Thoracic aorta (tissue), 2 donors: Measurements from ENCODE around the gene EEF1G. TPM values are rescaled to one million over a fixed set of nuclear protein-coding genes. Genes with fewer than 3 reads are reported as not detected.

ENCODE experiments used
- ATAC-seq: fragments of 150-250 bp; one replicate; pipeline ENCODE4 v1.8.0; 2017; ENCODE audit warnings: low read depth; ENCODE audit not compliant: insufficient number of reproducible peaks, low FRiP score
- DNase-seq: peaks from one replicate; pipeline ENCODE4 v3.0.0-alpha.2; 2020; ENCODE audit warnings: low spot score
- H3K27ac ChIP-seq, 2 donors: fragments of 200-600 bp; sonication (generic); 1 replicate in 1 of 2; 2 replicates in 1 of 2; pipeline ENCODE4 v1.5.1; 2016; ENCODE audit warnings: mild to moderate bottlenecking in 2 of 2, moderate library complexity in 2 of 2
- H3K27me3 ChIP-seq: fragments of 200-600 bp; sonication (generic); replicated peaks from 2 replicates; pipeline ENCODE4 v1.6.0; 2016; ENCODE audit warnings: mild to moderate bottlenecking; ENCODE audit not compliant: insufficient read depth
- H3K36me3 ChIP-seq: fragments of 200-600 bp; sonication (generic); one replicate; pipeline ENCODE4 v1.5.1; 2016
- H3K4me1 ChIP-seq, 2 donors: fragments of 200-600 bp; sonication (generic); 1 replicate in 1 of 2; 2 replicates in 1 of 2; pipeline versions ENCODE4 v1.5.1 to v1.6.0; 2016; ENCODE audit warnings: low read depth in 2 of 2, mild to moderate bottlenecking in 1 of 2; ENCODE audit not compliant: control insufficient read depth in 1 of 2
- H3K4me3 ChIP-seq: fragments of 200-600 bp; sonication (generic); 2 replicates; pipeline ENCODE4 v1.5.1; 2016; ENCODE audit warnings: mild to moderate bottlenecking
- H3K9me3 ChIP-seq: fragments of 200-600 bp; sonication (generic); 2 replicates; pipeline ENCODE4 v1.5.1; 2016
- CTCF ChIP-seq: fragments of 200-600 bp; sonication (generic); IDR thresholded peaks from one replicate; pipeline ENCODE4 v1.5.1; 2019; ENCODE audit warnings: antibody characterized with exemption
- total RNA-seq, 2 donors: library from RNA; depleted of rRNA; stranded (reverse); fragments of >200 nt; gene quantifications; one replicate each; pipeline versions ENCODE4 v1.1.0 to v1.2.3, GENCODE V29; 2016

EEF1G gene
- total RNA-seq, 2 donors from 2014 or later: 719 to 780 TPM

GRCh38 chr11:62540804-62541701 lies 32.6 kb downstream of the EEF1G start:
- H3K36me3 ChIP-seq: peaks cover 4% of the 10 kb centered on the region
- no peak for DNase-seq
- H3K9me3 ChIP-seq: no peaks in the 10 kb centered on the region
- H3K27ac ChIP-seq: peak overlapping the region; percentile 98
- peaks cover 52 to 74% of the 10 kb centered on the region in 2 donors for H3K4me1 ChIP-seq
- peak overlapping the region; percentile 91 for H3K4me3 ChIP-seq
- no peaks in the 10 kb centered on the region for H3K27me3 ChIP-seq
- no peak for TF ChIP-seq CTCF
- no peak for ATAC-seq

- ATAC-seq (no peak), DNase-seq (no peak)
- no peak for TF ChIP-seq CTCF
- H3K9me3 ChIP-seq: no peaks in the 10 kb centered on the region
- H3K36me3 ChIP-seq: peaks cover 19% of the 10 kb centered on the region
- peak overlapping the region; percentile 98 for H3K27ac ChIP-seq
- H3K27me3 ChIP-seq: no peaks in the 10 kb centered on the region
- H3K4me3 ChIP-seq: peak overlapping the region; percentile 91
- H3K4me1 ChIP-seq: peaks cover 52 to 80% of the 10 kb centered on the region in 2 donors
These were observed 34.3 kb downstream of the EEF1G start for GRCh38 chr11:62539238-62539925.

- peak overlapping the region; percentile 51 to 57 for H3K27ac ChIP-seq
- H3K4me1 ChIP-seq: peaks cover 52 to 75% of the 10 kb centered on the region in 2 donors
- no peak for TF ChIP-seq CTCF
- ATAC-seq (no peak), DNase-seq (no peak)
- H3K9me3 ChIP-seq: no peaks in the 10 kb centered on the region
- peaks cover 26% of the 10 kb centered on the region for H3K36me3 ChIP-seq
- H3K4me3 ChIP-seq: peak overlapping the region; percentile 91
- H3K27me3 ChIP-seq: no peaks in the 10 kb centered on the region
These were observed 35.0 kb downstream of the EEF1G start for GRCh38 chr11:62538470-62539237.

- Histone ChIP-seq H3K27ac (peak overlapping the region; percentile 20 to 39), H3K27me3 (no peaks in the 10 kb centered on the region), H3K4me3 (no peak overlapping the region), H3K36me3 (peaks cover 48% of the 10 kb centered on the region), H3K9me3 (no peaks in the 10 kb centered on the region), H3K4me1 (peaks cover 40 to 63% of the 10 kb centered on the region in 2 donors)
- TF ChIP-seq CTCF: no peak
- no peak for DNase-seq
- no peak for ATAC-seq
These were observed 37.3 kb downstream of the EEF1G start for GRCh38 chr11:62536301-62536957.
